ACC112 (cell line): Measurements from ENCODE around the gene KCNA3.

Source experiments
- H2AFZ ChIP-seq: fragments of 200-600 bp; sonication (generic); one replicate; pipeline ENCODE4 v1.6.0; 2017; ENCODE audit warnings: antibody characterized with exemption, low read length; ENCODE audit not compliant: unreplicated experiment
- H3K27ac ChIP-seq: fragments of 200-600 bp; sonication (generic); 2 replicates; pipeline ENCODE4 v1.5.1; 2014; ENCODE audit warnings: low read depth, mild to moderate bottlenecking, antibody characterized with exemption, low read length, moderate library complexity
- H3K27me3 ChIP-seq: fragments of 200-600 bp; sonication (generic); 2 replicates; pipeline ENCODE4 v1.6.1; 2014; ENCODE audit warnings: mild to moderate bottlenecking, antibody characterized with exemption, low read length, moderate library complexity, mixed read lengths; ENCODE audit not compliant: insufficient read depth
- H3K36me3 ChIP-seq: fragments of 200-600 bp; sonication (generic); 2 replicates; pipeline ENCODE4 v1.6.1; 2016; ENCODE audit warnings: mild to moderate bottlenecking, antibody characterized with exemption, low read length, moderate library complexity, mixed read lengths; ENCODE audit not compliant: insufficient read depth
- H3K4me1 ChIP-seq: fragments of 200-600 bp; sonication (generic); one replicate; pipeline ENCODE4 v1.6.1; 2016; ENCODE audit warnings: low read length, mixed read lengths; ENCODE audit not compliant: insufficient read depth, unreplicated experiment, control insufficient read depth
- H3K4me3 ChIP-seq: fragments of 200-600 bp; sonication (generic); 2 replicates; pipeline ENCODE4 v1.5.1; 2014; ENCODE audit warnings: mild to moderate bottlenecking, low read depth, low read length
- H3K79me2 ChIP-seq: fragments of 200-600 bp; sonication (generic); one replicate; pipeline ENCODE4 v1.6.0; 2016; ENCODE audit warnings: low read length; ENCODE audit not compliant: control insufficient read depth, unreplicated experiment, insufficient read depth

The KCNA3 gene

DNA sequence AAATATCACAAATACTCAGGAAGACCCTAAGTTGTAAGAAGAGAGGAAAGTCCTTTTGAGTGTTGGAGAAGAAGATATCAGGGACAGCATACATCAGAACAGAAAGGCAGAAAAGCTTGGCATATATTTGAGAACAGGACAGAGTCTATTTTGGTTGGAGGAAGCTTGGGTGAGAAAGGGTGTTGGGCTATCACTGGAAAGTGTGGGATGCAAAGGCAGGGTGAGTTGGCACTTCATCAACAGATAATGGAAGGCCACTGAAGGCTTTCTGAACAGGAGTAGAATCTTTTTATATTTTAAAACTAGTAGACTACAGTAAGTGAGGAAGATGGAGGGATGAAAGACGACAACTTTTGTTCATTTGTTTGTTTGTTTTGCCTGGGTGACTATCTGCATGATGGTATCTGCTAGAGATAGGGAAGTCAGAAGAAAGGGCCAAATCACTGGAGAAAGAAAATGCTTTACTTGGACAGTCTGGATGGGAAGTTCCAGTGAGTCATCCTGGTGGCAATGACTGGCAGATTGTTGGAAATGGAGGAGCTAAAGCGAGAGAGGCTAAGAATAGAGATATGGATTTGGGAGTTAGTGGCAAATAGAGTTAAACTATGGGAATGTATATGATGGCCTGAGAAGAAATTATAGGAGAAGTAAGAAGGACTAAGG, 34.9 kb downstream of the KCNA3 start:
- H3K27me3 ChIP-seq, result peaks cover 22% of the 10 kb centered on the region
- H3K4me3 ChIP-seq, result no peak overlapping the region
- H3K4me1 ChIP-seq, result no peaks in the 10 kb centered on the region
- H3K36me3 ChIP-seq, result no peaks in the 10 kb centered on the region
- H3K79me2 ChIP-seq, result no peaks in the 10 kb centered on the region
- no peak overlapping the region for H3K27ac ChIP-seq
- H2AFZ ChIP-seq, result no peak overlapping the region

DNA sequence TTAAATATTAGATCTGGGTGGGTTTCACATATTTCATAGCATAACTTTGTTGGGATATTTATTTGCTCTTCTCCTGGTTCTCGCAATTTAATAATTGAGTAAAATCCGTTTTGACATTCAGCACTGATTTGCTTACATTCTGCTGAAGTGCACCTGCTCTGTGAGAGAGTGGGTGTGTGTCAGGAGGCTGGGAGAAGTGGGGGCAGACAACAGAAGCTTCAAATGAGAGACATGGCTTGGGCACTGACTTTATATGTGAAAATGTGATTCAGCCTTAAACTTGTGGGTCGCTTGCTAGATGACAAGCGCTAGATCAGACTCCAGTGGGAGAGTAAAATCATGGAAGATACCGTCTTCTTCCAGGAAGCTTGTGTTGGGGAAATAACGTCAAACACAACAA, 36.2 kb downstream of the KCNA3 start:
- Histone ChIP-seq H3K79me2 (no peaks in the 10 kb centered on the region), H3K4me1 (no peaks in the 10 kb centered on the region), H3K27me3 (peaks cover 18% of the 10 kb centered on the region), H3K4me3 (no peak overlapping the region), H3K36me3 (no peaks in the 10 kb centered on the region), H3K27ac (no peak overlapping the region), H2AFZ (no peak overlapping the region)

DNA sequence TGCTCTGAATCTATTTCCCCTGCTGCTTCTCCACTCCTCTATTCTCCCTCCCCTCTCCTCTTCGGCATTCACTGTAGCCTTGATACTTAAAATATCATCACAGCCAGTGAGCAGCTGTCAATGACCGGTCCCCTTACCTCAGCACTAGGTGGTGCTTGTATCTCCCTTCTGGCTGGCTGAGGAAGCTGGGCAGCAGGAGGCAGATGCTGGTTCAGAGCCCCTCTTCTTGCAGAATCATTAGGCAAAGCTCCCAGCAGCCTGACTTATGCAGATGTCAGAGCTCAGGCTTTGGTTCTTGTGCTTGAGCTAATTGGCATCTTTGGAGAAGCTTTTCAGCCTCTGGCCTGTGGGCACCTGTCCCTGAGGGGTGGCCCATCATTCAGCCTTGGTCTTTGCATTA, 36.7 kb downstream of the KCNA3 start:
- no peaks in the 10 kb centered on the region for H3K4me1 ChIP-seq
- H3K4me3 ChIP-seq, result no peak overlapping the region
- no peak overlapping the region for H3K27ac ChIP-seq
- H2AFZ ChIP-seq, result no peak overlapping the region
- H3K27me3 ChIP-seq, result peaks cover 20% of the 10 kb centered on the region
- H3K79me2 ChIP-seq, result no peaks in the 10 kb centered on the region
- H3K36me3 ChIP-seq, result no peaks in the 10 kb centered on the region

DNA sequence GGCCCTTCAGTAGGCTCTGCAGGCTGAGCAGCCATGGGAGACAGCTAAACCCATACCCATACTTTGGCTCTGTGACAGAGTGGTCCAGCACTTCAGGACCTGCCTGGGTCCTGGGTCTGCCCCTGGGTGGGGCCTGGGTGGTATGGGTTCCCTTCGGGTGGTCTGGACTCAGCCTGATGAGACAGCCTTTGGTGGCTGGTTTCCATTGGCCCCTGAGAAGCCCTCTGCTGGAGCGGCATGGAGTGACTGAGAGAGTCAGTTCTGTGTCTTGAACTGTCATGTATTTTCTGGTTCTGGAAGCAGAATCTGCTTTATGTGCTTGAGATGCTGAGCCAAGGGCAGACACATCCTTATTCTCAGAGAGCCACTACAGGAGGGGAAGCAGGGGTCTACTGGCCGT, 37.3 kb downstream of the KCNA3 start:
- H2AFZ ChIP-seq, result no peak overlapping the region
- H3K4me1 ChIP-seq, result no peaks in the 10 kb centered on the region
- H3K79me2 ChIP-seq, result no peaks in the 10 kb centered on the region
- no peak overlapping the region for H3K4me3 ChIP-seq
- no peak overlapping the region for H3K27ac ChIP-seq
- peaks cover 22% of the 10 kb centered on the region for H3K27me3 ChIP-seq
- no peaks in the 10 kb centered on the region for H3K36me3 ChIP-seq

DNA sequence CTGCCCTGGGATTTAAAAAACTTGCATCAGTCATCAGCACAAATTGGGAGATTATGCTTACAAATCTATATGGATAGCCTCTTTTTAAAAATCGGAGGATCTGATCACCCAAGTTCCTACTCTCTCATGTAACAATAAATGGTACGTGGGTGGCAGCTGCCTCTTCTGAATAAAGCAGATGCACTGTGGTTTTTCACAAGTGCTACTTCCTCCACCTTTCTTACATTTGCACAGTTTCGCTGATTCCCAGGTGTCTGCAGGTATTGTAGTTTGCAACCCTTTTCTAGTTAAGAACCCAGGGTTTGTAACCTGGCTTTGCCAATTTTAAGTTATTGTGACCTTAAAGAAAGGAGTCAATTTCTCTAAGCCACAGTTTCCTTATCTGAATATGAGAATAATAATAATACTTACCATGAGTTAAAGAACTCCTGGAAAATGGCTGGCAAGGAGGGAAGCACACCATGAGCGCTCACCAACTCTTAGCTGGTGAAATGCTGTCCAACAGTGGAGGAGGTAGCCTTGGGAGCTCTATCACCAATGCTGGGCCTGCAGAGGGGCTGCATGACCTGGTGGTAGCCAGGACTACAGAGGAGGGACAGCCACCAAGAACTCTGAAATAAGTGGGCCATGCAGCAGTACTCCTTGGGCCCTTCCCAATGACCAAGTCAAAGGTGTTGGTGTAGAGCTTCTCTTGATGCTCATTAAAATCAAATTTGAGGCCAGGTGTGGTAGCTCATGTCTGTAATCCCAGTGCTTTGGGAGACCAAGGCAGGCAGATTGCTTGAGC, 38.4 kb downstream of the KCNA3 start:
- Histone ChIP-seq H2AFZ (no peak overlapping the region), H3K79me2 (no peaks in the 10 kb centered on the region), H3K27ac (no peak overlapping the region), H3K4me3 (no peak overlapping the region), H3K27me3 (peaks cover 31% of the 10 kb centered on the region), H3K4me1 (no peaks in the 10 kb centered on the region), H3K36me3 (no peaks in the 10 kb centered on the region)

DNA sequence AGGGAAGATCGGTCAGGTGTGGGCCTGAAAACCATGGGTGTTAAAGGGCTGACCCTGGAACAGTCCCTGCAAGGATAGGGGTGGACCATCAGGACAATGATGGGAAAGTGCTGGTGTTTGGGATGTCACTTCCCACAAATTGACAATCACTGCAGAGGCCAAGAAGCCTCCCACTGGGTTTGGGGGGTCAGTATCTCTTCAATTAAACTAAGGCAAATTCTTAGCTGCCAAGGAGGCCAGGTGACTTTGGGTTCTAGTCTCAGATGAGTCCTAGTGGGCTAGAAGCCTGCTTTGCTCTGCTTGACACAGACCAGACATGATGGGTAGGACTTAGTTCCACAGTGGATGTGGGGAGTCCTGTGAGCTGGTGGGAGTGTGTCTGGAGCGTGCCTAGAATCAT, 39.3 kb downstream of the KCNA3 start:
- no peak overlapping the region for H2AFZ ChIP-seq
- H3K4me3 ChIP-seq, result no peak overlapping the region
- no peaks in the 10 kb centered on the region for H3K4me1 ChIP-seq
- H3K79me2 ChIP-seq, result no peaks in the 10 kb centered on the region
- H3K27me3 ChIP-seq, result peaks cover 36% of the 10 kb centered on the region
- H3K36me3 ChIP-seq, result no peaks in the 10 kb centered on the region
- no peak overlapping the region for H3K27ac ChIP-seq

DNA sequence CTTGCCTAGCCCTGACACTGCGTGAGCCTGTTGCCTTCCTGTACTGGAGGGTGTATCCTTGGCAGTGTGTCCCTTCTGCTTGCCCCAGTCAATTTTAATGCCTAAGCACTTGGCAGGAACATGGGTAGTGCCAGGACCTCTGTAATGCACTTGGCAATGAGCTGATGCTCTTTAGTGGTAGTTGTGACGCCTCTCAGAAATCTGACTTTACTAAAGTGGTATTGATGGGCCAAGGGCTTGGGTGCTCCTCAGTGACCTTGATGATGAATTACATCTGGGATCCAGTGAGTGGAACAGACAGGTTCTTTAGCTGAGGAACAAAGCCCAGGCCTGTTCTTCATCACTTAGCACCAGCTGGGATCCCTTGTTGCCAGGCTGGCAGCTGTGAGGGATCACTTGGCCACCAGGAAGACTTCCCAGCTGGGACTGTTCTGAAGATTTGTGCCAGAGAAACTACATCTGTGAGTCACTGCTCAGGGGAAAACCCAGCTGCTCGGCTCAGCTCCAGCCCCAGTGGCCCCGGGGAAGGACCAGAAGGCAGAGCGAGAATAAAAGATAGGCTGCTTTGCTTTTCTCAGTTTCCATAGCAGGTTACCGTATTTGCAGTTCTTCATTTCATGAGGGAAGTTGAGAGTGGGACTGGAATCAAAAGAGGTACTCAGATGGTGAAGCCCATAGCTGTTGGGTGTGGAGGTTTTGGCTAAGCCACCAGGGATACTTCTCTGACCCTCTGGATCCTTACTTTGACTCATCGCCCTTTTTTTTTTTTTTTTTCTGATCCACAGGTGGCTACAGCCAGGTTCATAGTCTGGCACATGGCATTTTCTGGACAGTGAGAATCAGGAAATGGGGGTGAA, 40.1 kb downstream of the KCNA3 start:
- H3K79me2 ChIP-seq, result no peaks in the 10 kb centered on the region
- no peak overlapping the region for H2AFZ ChIP-seq
- no peaks in the 10 kb centered on the region for H3K4me1 ChIP-seq
- peaks cover 35% of the 10 kb centered on the region for H3K27me3 ChIP-seq
- H3K27ac ChIP-seq, result no peak overlapping the region
- H3K36me3 ChIP-seq, result no peaks in the 10 kb centered on the region
- no peak overlapping the region for H3K4me3 ChIP-seq

DNA sequence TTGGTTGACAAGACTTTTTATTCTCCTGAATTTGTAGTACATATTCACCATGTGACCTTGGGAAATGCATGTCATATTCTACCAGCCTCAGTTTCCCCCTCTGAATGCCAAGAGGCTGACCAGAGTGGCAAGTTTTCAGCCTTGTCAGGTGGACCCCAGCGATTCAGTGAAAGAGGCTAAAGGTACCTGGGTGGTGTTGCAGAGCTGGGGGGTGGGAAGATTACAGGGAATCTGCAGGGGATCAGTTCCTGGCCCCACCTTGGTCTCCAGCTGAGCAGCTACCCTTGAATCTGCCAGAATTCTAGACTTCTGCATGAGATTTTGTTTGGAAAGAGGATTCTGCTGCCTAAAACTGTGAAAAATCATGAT, 40.7 kb downstream of the KCNA3 start:
- Histone ChIP-seq H2AFZ (no peak overlapping the region), H3K27me3 (peaks cover 34% of the 10 kb centered on the region), H3K27ac (no peak overlapping the region), H3K4me1 (no peaks in the 10 kb centered on the region), H3K79me2 (no peaks in the 10 kb centered on the region), H3K4me3 (no peak overlapping the region), H3K36me3 (no peaks in the 10 kb centered on the region)

DNA sequence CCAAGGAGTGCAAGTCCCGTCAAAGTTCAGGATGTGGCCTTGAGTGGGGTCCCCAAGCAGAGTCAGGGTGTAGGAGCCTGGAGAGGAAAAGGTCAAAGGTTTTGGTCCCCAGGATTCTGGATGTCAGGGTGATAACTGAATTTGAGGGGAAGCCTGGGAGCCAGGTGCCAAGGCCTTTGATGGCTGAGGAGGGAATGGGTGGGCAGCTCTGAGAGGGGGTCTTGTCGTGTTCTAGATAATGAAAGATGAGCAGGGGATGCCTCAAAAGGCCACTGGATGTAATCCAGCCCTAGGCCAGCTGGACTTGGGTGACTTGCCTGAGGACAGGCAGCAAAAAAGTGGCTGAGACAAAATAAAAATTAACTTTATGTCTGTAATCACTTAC, 41.1 kb downstream of the KCNA3 start:
- H2AFZ ChIP-seq, result no peak overlapping the region
- H3K4me1 ChIP-seq, result no peaks in the 10 kb centered on the region
- H3K79me2 ChIP-seq, result no peaks in the 10 kb centered on the region
- no peak overlapping the region for H3K4me3 ChIP-seq
- H3K27ac ChIP-seq, result no peak overlapping the region
- H3K36me3 ChIP-seq, result no peaks in the 10 kb centered on the region
- peaks cover 30% of the 10 kb centered on the region for H3K27me3 ChIP-seq

DNA sequence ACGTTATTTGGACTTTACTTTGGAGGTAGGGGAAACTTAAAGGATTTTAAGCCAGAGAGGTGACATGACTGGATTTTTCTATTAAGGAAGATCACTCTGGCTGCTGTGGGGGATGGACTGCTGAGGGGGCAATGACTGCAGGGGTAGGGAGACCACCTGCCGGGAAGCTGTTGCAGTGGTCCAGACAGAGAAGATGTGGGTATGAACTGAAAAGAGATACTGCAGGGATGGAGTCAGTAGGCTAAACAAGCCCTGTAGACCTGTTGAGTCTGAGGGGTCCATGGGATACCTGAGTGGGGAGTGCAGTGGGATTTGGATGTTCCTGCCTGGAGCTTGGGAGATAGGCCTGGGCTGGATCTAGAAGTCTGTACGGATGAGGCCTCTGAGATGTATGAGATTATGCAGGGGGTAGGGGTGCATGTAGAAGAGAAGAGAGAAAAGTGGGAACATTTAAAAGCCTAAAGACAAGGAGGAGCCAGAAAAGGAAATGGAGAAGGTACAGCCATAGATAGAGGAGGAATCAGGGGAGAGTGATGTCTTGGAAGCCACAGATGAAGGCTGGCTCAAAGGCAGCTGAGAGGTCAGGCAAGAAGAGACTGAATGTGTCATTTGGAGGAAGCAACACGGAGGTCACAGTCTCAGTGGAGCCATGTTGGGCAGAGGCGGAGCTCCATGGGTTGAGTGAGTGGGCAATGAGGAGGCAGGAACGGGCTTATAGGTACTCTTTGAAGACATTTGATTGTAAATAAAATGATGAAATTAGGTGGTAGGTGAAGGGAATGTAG, 42.7 kb downstream of the KCNA3 start:
- no peaks in the 10 kb centered on the region for H3K36me3 ChIP-seq
- no peak overlapping the region for H2AFZ ChIP-seq
- H3K79me2 ChIP-seq, result no peaks in the 10 kb centered on the region
- H3K4me3 ChIP-seq, result no peak overlapping the region
- H3K4me1 ChIP-seq, result no peaks in the 10 kb centered on the region
- H3K27me3 ChIP-seq, result peaks cover 33% of the 10 kb centered on the region
- H3K27ac ChIP-seq, result no peak overlapping the region
